NCI-H2171 treated with DMSO at 0.1 percent for 48 hours (cell line): Measurements from ENCODE around the gene LIN7C.
"Not testable (repeated sequence)": the region's sequence is repeated elsewhere in the genome, so short reads cannot be mapped to it uniquely, and the experiment has no call there.

ENCODE experiments used
- DNase-seq: peaks from one replicate; lab custom pipeline; 2025; lab: John Stamatoyannopoulos, UW

Gene LIN7C, protein sequence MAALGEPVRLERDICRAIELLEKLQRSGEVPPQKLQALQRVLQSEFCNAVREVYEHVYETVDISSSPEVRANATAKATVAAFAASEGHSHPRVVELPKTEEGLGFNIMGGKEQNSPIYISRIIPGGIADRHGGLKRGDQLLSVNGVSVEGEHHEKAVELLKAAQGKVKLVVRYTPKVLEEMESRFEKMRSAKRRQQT

GRCh38 chr11:27506200-27507182, at the start of gene LIN7C:
TSS of gene LIN7C (minus strand) at chr11:27506769. CDS start at chr11:27506752, 17 bp downstream.
- peak; percentile 100 for DNase-seq

DNA sequence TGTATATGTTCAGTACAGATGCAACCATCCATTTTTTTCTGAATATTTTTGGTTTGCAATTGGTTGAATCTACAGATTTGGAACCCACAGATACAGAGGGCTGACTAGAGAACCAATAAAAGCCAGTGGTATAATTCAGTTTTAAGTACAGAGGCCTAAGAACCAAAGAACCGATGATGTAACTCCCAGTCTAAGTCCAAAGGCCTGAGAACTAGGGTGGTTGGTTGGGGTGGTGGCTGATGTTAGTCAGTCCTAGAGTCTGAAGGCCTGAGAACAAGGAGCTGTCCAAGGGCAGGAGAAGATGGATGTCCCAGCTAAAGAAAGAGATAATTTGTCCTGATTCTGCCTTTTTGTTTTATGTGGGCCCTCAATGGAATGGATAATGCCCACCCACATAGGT, 48.7 kb upstream of the LIN7C start:
- no peak for DNase-seq

- DNase-seq, result no peak
Measured at GRCh38 chr11:27553186-27553585, 46.6 kb upstream of the LIN7C start.

GRCh38 chr11:27552341-27552740, 45.8 kb upstream of the LIN7C start:
- no peak for DNase-seq

DNA sequence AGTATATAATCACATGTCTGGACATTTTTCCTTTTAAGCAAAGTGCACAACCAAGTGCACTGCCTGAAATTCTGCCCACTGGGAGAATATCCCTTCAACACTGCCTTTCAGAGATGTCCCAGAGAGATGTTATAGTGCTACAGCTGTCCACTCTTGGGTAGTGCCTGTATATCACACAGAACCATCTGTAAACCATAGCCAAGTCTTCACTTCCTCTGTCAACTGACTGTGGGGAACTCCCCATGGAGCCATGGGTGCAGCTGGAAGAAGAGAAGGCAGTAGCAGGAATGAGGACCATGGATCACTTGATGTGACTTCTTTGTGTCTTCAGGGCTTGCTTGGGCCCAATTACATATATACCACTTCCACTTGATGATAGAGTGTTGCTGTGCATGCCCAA, 44.6 kb upstream of the LIN7C start:
- no peak for DNase-seq

- DNase-seq, result no peak
Measured at GRCh38 chr11:27545946-27546345, 39.4 kb upstream of the LIN7C start.

DNA sequence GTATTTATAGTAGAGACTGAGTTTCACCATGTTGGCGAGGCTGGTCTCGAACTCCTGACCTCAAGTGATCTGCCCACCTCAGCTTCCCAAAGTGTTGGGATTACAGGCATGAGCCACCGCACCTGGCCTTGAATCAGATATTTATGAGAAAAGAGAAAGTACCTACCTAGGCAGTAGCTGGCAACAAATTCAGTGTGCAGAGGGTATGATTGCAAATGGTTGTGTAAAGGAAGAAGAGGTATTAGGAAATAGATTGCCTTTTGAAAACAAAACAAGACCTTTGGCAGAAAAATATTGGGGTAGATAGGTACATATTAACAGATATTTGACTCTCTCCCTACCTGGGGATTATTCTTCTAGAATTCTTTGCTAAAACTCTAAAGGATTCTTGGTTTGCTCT, 38.5 kb upstream of the LIN7C start:
- DNase-seq, result no peak

GRCh38 chr11:27541790-27542189, 35.2 kb upstream of the LIN7C start:
- no peak for DNase-seq

DNA sequence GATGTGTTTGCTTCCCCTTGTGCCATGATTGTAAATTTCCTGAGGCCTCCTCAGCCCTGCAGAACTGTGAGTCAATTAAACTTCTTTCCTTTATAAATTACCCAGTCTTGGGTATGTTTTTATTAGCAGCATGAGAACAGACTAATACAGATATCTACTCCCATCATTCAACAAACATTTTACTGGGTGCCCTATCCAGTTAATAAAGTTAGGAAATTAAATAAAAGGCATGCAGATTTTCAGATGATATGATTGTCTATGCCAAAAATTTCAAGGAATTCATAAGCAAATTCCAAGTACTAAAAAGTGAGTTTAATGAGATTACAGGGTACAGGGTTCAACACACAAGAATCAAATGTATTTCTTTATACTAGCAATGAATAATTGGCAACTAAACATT, 33.5 kb upstream of the LIN7C start:
- no peak for DNase-seq

DNA sequence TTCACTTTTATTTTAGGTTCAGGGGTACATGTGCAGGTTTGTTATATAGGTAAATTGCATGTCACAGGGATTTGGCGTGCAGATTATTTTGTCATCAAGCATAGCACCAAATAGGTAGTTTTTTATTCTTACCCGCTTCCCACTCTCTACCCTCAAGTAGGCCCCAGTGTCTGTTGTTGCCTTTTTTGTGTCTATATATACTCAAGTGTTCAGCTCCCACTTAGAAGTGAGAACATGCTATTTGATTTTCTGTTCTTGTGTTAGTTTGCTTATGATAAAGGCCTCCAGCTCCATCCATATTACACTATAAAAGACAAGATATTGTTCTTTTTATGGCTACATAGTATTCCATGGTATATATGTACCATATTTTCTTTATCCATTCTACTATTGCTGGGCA, 28.5 kb upstream of the LIN7C start:
- no peak for DNase-seq

DNA sequence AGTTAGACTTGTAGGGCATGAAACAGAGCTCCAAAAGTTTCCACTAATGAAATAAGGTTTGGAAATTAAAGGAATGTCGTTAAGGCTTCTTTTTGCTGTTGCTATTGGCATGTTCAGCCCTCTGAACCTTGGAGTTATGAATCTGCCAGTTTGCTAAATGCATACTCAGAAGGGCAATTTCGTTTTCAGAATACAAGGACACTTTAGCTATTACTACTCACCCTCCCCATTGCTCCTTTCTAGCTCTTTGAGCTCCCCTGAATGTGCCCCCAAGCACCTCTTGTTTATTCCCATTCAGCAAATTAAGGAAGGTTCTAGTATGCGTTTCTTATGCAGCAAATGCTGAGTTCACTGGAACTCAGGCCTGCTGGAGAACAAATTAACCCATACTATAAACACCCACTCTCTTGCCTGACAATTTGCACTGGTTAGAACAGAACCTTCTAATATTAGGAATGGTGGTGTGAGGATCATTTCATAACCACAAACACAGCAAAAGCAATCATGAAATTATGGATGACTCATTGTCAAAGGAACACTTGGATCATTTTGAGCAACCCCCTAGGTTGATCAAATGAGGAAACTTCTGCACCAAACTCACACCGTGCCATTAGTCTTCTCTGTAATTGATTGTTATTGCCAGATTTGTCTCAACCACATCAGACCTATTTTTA, 26.2 kb upstream of the LIN7C start:
- no peak for DNase-seq

DNA sequence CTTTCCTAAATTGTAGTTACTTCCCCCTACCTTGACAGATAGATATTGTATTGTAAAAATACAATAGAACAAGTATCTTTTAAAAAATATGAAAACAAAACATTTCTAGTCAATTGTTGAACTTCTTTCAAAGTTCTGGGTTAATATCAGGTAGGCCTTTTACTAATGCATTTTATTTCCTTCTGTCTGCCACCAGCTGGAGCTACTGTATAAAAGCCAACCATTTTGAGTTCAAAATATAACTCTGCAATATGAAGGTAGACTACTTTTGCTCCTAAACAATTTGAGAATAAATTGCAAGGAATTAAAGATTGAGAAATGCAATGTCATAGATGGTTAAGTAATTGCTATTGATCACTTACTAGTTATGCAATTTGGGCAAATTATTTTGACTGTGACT, 22.1 kb upstream of the LIN7C start:
- DNase-seq, result no peak

DNA sequence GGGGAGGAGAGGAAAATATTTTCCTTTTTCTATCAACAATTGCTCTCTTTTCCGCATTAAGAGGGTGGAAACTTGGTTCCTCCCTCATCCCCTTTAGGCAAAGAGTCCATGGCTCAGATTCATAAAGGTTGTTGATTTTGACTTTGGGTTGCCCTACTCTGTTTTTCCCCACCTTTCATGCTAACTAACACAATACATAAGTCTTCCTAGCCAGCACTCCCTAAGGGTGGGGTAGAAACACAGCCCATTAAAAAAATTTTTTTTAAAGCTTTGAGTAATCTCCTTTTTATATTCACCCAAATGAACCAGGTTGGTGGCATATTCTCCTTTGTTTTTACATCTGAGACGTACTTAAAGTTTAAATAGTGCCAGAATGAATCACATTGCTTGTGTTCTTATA, 20.0 kb upstream of the LIN7C start:
- no peak for DNase-seq

- DNase-seq, result no peak
Measured at GRCh38 chr11:27525824-27526516, 19.4 kb upstream of the LIN7C start.

GRCh38 chr11:27524155-27524554, 17.6 kb upstream of the LIN7C start:
- peak; percentile 16 for DNase-seq

DNA sequence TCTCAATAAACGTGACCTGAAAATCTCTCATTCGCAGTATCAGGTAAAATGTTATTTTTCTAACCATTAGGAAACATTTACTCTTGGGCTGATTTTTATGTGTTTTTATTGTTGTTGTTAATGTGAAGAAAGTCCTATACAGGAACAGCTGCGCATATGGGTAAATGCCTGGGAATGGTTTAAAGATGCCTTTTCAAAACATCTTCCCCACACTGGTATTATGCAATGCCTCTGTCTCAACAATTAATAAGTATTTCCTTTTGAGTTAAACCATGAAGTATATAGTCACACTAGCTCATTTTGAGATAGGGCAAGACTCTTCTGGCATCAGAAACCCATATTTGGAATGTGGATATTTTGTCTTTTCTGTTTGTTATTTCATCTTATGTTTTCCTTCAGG, 13.7 kb upstream of the LIN7C start:
- DNase-seq, result no peak

DNA sequence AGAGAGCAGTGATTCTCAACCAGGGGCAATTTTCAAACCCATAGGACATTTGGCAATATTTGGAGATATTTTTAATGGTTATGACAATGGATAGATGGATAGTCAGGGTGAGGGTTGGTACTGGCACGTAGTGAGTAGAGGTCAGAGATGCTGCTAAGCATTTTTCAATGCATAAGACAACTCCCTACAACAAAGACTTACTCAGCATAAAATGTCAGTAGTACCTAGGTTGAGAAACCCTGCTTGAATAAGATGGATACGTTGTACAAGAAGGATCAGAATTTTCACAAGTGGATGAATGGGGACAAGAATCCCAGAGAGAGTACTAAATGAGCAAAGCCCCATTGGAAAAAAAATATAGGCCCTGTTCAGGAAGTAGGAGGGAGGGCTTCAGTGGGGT, 11.9 kb upstream of the LIN7C start:
- no peak for DNase-seq

- not testable (repeated sequence) for DNase-seq
Measured at GRCh38 chr11:27517490-27517889, 10.9 kb upstream of the LIN7C start.

DNA sequence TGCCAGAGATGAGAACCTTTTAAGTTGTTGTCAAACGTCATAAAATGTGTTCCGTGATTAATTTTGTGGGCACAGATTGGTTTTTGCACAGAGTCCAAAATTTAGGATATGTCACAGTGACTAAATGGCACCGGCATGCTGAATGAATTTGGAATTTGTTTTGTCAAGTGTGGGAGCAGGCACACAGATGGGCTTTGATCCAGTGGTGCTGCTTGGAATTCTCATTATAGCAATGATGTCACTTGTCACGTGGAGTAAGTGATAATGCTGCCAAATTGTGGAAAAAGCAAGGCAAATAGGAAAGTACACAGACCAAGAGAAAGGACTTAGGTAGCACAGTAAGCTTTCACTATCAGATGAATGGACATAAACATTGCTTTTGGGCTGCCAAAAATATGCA, 8.0 kb upstream of the LIN7C start:
- DNase-seq, result no peak

DNA sequence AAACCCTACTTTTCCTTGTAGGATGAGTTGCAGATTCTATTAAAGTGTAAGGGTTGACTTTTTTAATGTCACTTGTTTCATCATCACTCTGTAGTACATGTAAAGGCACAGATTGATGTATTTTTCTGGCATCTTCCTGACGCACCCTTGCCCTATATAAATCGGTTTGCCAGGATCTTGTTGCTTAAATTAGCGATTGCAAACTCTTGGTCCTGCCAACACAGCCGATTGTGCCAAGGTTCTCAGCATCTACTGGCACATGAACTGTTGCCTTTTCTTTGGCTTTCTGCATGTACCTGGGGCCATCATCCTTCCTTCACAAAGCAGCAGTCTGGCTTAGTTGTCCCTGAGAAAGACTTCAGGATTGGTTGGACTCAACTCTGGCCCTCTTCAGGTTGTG, 7.5 kb upstream of the LIN7C start:
- DNase-seq, result no peak

GRCh38 chr11:27513389-27513788, 6.8 kb upstream of the LIN7C start:
- no peak for DNase-seq

DNA sequence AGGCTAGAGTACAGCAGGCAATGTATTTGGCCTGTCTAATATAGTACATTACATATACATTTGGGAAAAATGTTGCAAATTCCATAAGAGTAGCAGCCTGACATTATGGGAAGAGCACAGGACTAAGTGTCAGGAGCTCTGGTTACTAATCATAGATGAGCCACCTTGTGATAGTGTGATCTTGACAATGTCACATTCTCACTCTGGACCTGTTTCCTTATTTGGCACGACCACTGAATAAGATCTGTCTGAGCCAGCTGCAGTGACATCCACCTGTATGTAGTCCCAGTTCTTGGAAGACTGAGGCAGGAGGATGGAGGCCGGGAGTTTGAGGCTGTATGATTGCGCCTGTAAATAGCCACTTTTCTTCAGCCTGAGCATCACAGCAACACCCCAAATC, 5.7 kb upstream of the LIN7C start:
- no peak for DNase-seq
